ENCODE results near the gene JAKMIP1. TPM values are rescaled to one million over a fixed set of nuclear protein-coding genes. Genes with fewer than 3 reads are reported as not detected.
A peak's percentile ranks its signal among the peaks of the same experiment; 100 is the strongest.
"Not testable (repeated sequence)": the region's sequence is repeated elsewhere in the genome, so short reads cannot be mapped to it uniquely, and the experiment has no call there.

JAKMIP1 gene
- total RNA-seq, 1 donor = not detected

GRCh38 chr4:6222761-6223292, 22.5 kb upstream of the JAKMIP1 start:
- no peak for TF ChIP-seq CTCF (IDR thresholded peaks at IDR 0.05; ENCODE audit: insufficient read depth, low read depth, low read length)
- H3K4me3 ChIP-seq (ENCODE audit: low read depth, low read length) = no peak overlapping the region
- no peak for DNase-seq (ENCODE audit: low read depth)

- no peak overlapping the region for H3K4me3 ChIP-seq (ENCODE audit: low read depth, low read length)
- peak; percentile 7 for DNase-seq (ENCODE audit: low read depth)
- no peak for TF ChIP-seq CTCF (IDR thresholded peaks at IDR 0.05; ENCODE audit: insufficient read depth, low read depth, low read length)
These were observed 21.8 kb upstream of the JAKMIP1 start for GRCh38 chr4:6221851-6222760.

- TF ChIP-seq CTCF (IDR thresholded peaks at IDR 0.05; ENCODE audit: insufficient read depth, low read depth, low read length) = no peak
- no peak for DNase-seq (ENCODE audit: low read depth)
- H3K4me3 ChIP-seq (ENCODE audit: low read depth, low read length) = no peak overlapping the region
These were observed 21.0 kb upstream of the JAKMIP1 start for GRCh38 chr4:6221301-6221850.

GRCh38 chr4:6217716-6218381, 17.5 kb upstream of the JAKMIP1 start:
- DNase-seq (ENCODE audit: low read depth) = no peak
- no peak overlapping the region for H3K4me3 ChIP-seq (ENCODE audit: low read depth, low read length)
- TF ChIP-seq CTCF (IDR thresholded peaks at IDR 0.05; ENCODE audit: insufficient read depth, low read depth, low read length) = no peak

GRCh38 chr4:6216588-6216987, 16.2 kb upstream of the JAKMIP1 start:
- no peak overlapping the region for H3K4me3 ChIP-seq (ENCODE audit: low read depth, low read length)
- DNase-seq (ENCODE audit: low read depth) = no peak
- TF ChIP-seq CTCF (IDR thresholded peaks at IDR 0.05; ENCODE audit: insufficient read depth, low read depth, low read length) = no peak

- TF ChIP-seq CTCF (IDR thresholded peaks at IDR 0.05; ENCODE audit: insufficient read depth, low read depth, low read length) = no peak
- DNase-seq (ENCODE audit: low read depth) = no peak
These were observed 9.6 kb upstream of the JAKMIP1 start for GRCh38 chr4:6209921-6210320.

GRCh38 chr4:6209291-6209690, 8.9 kb upstream of the JAKMIP1 start:
- not testable (repeated sequence) for H3K4me3 ChIP-seq (ENCODE audit: low read depth, low read length); DNase-seq (ENCODE audit: low read depth)

More at GRCh38 chr4:6209921-6210320, 9.6 kb upstream of the JAKMIP1 start:
- H3K4me3 ChIP-seq (ENCODE audit: low read depth, low read length) = no peak overlapping the region
